Astrocyte (in vitro differentiated cells and primary cell): ENCODE data around the gene ELOVL2. TPM values are rescaled to one million over a fixed set of nuclear protein-coding genes. Genes with fewer than 3 reads are reported as not detected.
"Not testable (repeated sequence)": the region's sequence is repeated elsewhere in the genome, so short reads cannot be mapped to it uniquely, and the experiment has no call there.

Experiments used
- DNase-seq: peaks from one replicate; pipeline ENCODE4 v3.0.0-alpha.2; 2010; ENCODE audit warnings: low read depth
- FAIRE-seq: peaks from 2 replicates; lab custom pipeline; 2011; peaks lifted over from hg19 to GRCh38; lab: Jason Lieb, UNC
- H2AFZ ChIP-seq: 2 replicates; pipeline ENCODE4 v1.6.0; 2012; ENCODE audit warnings: low read depth, low read length, inconsistent platforms
- H3K27ac ChIP-seq: 2 replicates; pipeline ENCODE4 v1.5.1; 2011; ENCODE audit warnings: low read depth, low read length, inconsistent platforms
- H3K27me3 ChIP-seq: 2 replicates; pipeline ENCODE4 v1.6.0; 2011; ENCODE audit warnings: low read length, inconsistent platforms; ENCODE audit not compliant: insufficient read depth
- H3K36me3 ChIP-seq: 2 replicates; pipeline ENCODE4 v1.5.1; 2011; ENCODE audit warnings: low read length, inconsistent platforms; ENCODE audit not compliant: insufficient read depth
- H3K4me1 ChIP-seq: 2 replicates; pipeline ENCODE4 v1.5.1; 2011; ENCODE audit warnings: low read length, inconsistent platforms; ENCODE audit not compliant: insufficient read depth
- H3K4me2 ChIP-seq: 2 replicates; pipeline ENCODE4 v1.6.0; 2012; ENCODE audit warnings: low read length, inconsistent platforms
- H3K4me3 ChIP-seq: 2 replicates; pipeline ENCODE4 v1.5.1; 2011; ENCODE audit warnings: low read depth, mild to moderate bottlenecking, low read length, inconsistent platforms; ENCODE audit not compliant: insufficient read depth
- H3K79me2 ChIP-seq: 2 replicates; pipeline ENCODE4 v1.6.0; 2012; ENCODE audit warnings: mild to moderate bottlenecking, low read length, inconsistent platforms; ENCODE audit not compliant: insufficient read depth
- H3K9ac ChIP-seq: 2 replicates; pipeline ENCODE4 v1.6.0; 2012; ENCODE audit warnings: mild to moderate bottlenecking, low read length, inconsistent platforms
- H3K9me3 ChIP-seq: 2 replicates; pipeline ENCODE4 v1.5.1; 2012; ENCODE audit warnings: low read depth, mild to moderate bottlenecking, low read length, inconsistent platforms; ENCODE audit not compliant: insufficient read depth
- H4K20me1 ChIP-seq: 2 replicates; pipeline ENCODE4 v1.6.0; 2012; ENCODE audit warnings: low read length, inconsistent platforms; ENCODE audit not compliant: insufficient read depth
- H3K27ac Mint-ChIP-seq: one replicate; pipeline ENCODE4 v1.8.0; 2021; ENCODE audit warnings: mild to moderate bottlenecking, mixed read lengths; ENCODE audit not compliant: unreplicated experiment
- H3K27me3 Mint-ChIP-seq: one replicate; pipeline ENCODE4 v1.8.0; 2021; ENCODE audit warnings: low read depth, mixed read lengths; ENCODE audit not compliant: unreplicated experiment
- H3K36me3 Mint-ChIP-seq: one replicate; pipeline ENCODE4 v1.8.0; 2021; ENCODE audit warnings: low read depth, mixed read lengths; ENCODE audit not compliant: unreplicated experiment
- H3K4me1 Mint-ChIP-seq: one replicate; pipeline ENCODE4 v1.8.0; 2021; ENCODE audit warnings: low read depth, mixed read lengths; ENCODE audit not compliant: unreplicated experiment
- H3K4me3 Mint-ChIP-seq: one replicate; pipeline ENCODE4 v1.8.0; 2021; ENCODE audit warnings: mild to moderate bottlenecking, moderate library complexity, mixed read lengths; ENCODE audit not compliant: unreplicated experiment
- H3K9me3 Mint-ChIP-seq: one replicate; pipeline ENCODE4 v1.8.0; 2021; ENCODE audit warnings: mild to moderate bottlenecking, mixed read lengths; ENCODE audit not compliant: unreplicated experiment
- CTCF ChIP-seq: IDR thresholded peaks from 2 replicates; pipeline ENCODE4 v1.5.1; 2011; ENCODE audit warnings: low read depth, mild to moderate bottlenecking, inconsistent platforms, low read length, moderate library complexity; ENCODE audit not compliant: insufficient read depth
- EZH2 ChIP-seq: IDR thresholded peaks from 2 replicates; pipeline ENCODE4 v1.6.1; 2012; ENCODE audit warnings: mild to moderate bottlenecking, low read length, inconsistent platforms; ENCODE audit not compliant: insufficient read depth
- total RNA-seq: library from RNA; stranded (reverse); gene quantifications from 2 replicates; pipeline ENCODE4 v1.2.1, GENCODE V29; 2021

Gene ELOVL2
- total RNA-seq, 1 donor from 2014 or later: 5.7 TPM

GRCh38 chr6:11092668-11093375 is 48.7 kb upstream of the ELOVL2 start:
- Mint-ChIP-seq H3K4me1 (peaks cover 7% of the 10 kb centered on the region), H3K27me3 (no peaks in the 10 kb centered on the region), H3K27ac (peak overlapping the region; percentile 77), H3K36me3 (peaks cover 3% of the 10 kb centered on the region), H3K9me3 (no peaks in the 10 kb centered on the region), H3K4me3 (peak overlapping the region; percentile 95)
- FAIRE-seq: no peak
- no peaks in the 10 kb centered on the region for H3K27me3 ChIP-seq
- H3K4me1 ChIP-seq: peaks cover 18% of the 10 kb centered on the region
- H3K36me3 ChIP-seq: no peaks in the 10 kb centered on the region
- peak overlapping the region; percentile 98 for H3K4me2 ChIP-seq
- H4K20me1 ChIP-seq: peaks cover 31% of the 10 kb centered on the region
- H3K27ac ChIP-seq: peak overlapping the region; percentile 97
- peak overlapping the region; percentile 98 for H3K9ac ChIP-seq
- no peaks in the 10 kb centered on the region for H3K9me3 ChIP-seq
- TF ChIP-seq CTCF: no peak
- no peak for TF ChIP-seq EZH2
- H3K4me3 ChIP-seq: peak overlapping the region; percentile 88
- H2AFZ ChIP-seq: peak overlapping the region; percentile 99
- peaks cover 40% of the 10 kb centered on the region for H3K79me2 ChIP-seq
- DNase-seq: peak; percentile 38

GRCh38 chr6:11091141-11091540 is 47.0 kb upstream of the ELOVL2 start:
- not testable (repeated sequence) for H3K27ac Mint-ChIP-seq, FAIRE-seq, H3K27ac ChIP-seq

GRCh38 chr6:11089695-11090094 is 45.6 kb upstream of the ELOVL2 start:
- no peaks in the 10 kb centered on the region for H3K27me3 Mint-ChIP-seq
- no peak overlapping the region for H3K4me3 Mint-ChIP-seq
- Histone ChIP-seq H2AFZ (no peak overlapping the region), H3K4me1 (peaks cover 10% of the 10 kb centered on the region), H3K27ac (no peak overlapping the region), H3K4me2 (no peak overlapping the region), H3K9me3 (no peaks in the 10 kb centered on the region), H3K36me3 (no peaks in the 10 kb centered on the region), H3K9ac (no peak overlapping the region), H3K4me3 (no peak overlapping the region), H4K20me1 (peaks cover 4% of the 10 kb centered on the region), H3K79me2 (peaks cover 9% of the 10 kb centered on the region), H3K27me3 (no peaks in the 10 kb centered on the region)
- DNase-seq: no peak
- peaks cover 6% of the 10 kb centered on the region for H3K4me1 Mint-ChIP-seq
- no peak for FAIRE-seq
- no peaks in the 10 kb centered on the region for H3K9me3 Mint-ChIP-seq
- no peaks in the 10 kb centered on the region for H3K36me3 Mint-ChIP-seq
- H3K27ac Mint-ChIP-seq: no peak overlapping the region
- TF ChIP-seq CTCF (no peak), EZH2 (no peak)

More at GRCh38 chr6:11091141-11091540, 47.0 kb upstream of the ELOVL2 start:
- H3K27me3 ChIP-seq, DNase-seq, H3K9ac ChIP-seq, H3K4me3 ChIP-seq, H3K9me3 Mint-ChIP-seq, H3K4me1 Mint-ChIP-seq, H2AFZ ChIP-seq, H3K36me3 ChIP-seq, H3K9me3 ChIP-seq, H3K36me3 Mint-ChIP-seq, H3K4me2 ChIP-seq, H3K27me3 Mint-ChIP-seq, H3K4me3 Mint-ChIP-seq: not testable (repeated sequence)
- peaks cover 23% of the 10 kb centered on the region for H3K79me2 ChIP-seq
- H3K4me1 ChIP-seq: peaks cover 18% of the 10 kb centered on the region
- H4K20me1 ChIP-seq: peaks cover 17% of the 10 kb centered on the region

GRCh38 chr6:11087141-11087812 is 43.2 kb upstream of the ELOVL2 start:
- H3K27me3 Mint-ChIP-seq, FAIRE-seq, H3K9ac ChIP-seq, H3K27ac ChIP-seq, H3K27me3 ChIP-seq, H3K9me3 ChIP-seq, H3K4me2 ChIP-seq, H3K79me2 ChIP-seq, H3K4me1 Mint-ChIP-seq, H3K4me1 ChIP-seq, H3K27ac Mint-ChIP-seq, H3K36me3 ChIP-seq, DNase-seq, H4K20me1 ChIP-seq, H3K4me3 Mint-ChIP-seq, H3K36me3 Mint-ChIP-seq, H3K9me3 Mint-ChIP-seq, H3K4me3 ChIP-seq, H2AFZ ChIP-seq: not testable (repeated sequence)
